HL-60 (cell line): Measurements from ENCODE around the gene ACP4.

Experiments used
- CTCF ChIP-seq: IDR thresholded peaks from one replicate; pipeline ENCODE4 v1.5.1; 2011; ENCODE audit warnings: low read length, control low read depth, inconsistent platforms; ENCODE audit not compliant: insufficient read depth
- POLR2AphosphoS5 ChIP-seq: IDR thresholded peaks from 2 replicates; pipeline ENCODE4 v1.6.1; 2012; ENCODE audit warnings: low read depth
- SPI1 ChIP-seq: IDR thresholded peaks from 2 replicates; pipeline ENCODE4 v1.6.1; 2012; ENCODE audit warnings: low read depth, mild to moderate bottlenecking, borderline replicate concordance

DNA sequence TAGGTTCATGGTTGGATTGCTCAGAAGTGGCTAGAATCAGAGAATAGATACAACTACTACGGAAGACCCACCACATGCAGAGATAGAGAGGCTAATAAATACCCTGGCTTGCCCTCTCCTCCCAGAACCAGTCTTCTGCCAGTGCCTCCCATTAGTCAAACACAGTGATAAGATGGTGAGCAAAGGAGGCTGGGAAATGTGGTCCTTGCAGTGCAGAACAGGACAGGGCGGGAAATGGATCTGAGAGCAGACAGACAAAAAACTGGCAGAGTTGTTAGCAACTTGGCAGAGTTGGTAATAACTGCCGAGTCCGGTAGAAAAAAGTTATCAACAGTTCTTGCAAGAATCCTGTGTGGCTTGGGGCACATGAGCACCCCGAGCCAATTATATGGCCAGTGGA is 24.7 kb downstream of the ACP4 start:
- TF ChIP-seq CTCF (no peak), POLR2AphosphoS5 (no peak), SPI1 (no peak)
